BJ (cell line): ENCODE data around the gene TOGARAM2. TPM values are rescaled to one million over a fixed set of nuclear protein-coding genes. Genes with fewer than 3 reads are reported as not detected.

Source experiments
- polyA plus RNA-seq: library from polyadenylated mRNA; depleted of rRNA; stranded (reverse); fragments of >200 nt; gene quantifications from 2 replicates; pipeline ENCODE4 v1.2.3, GENCODE V29; 2011; rRNA removed
- small RNA-seq: library from RNA; depleted of rRNA; stranded (forward); fragments of <200 nt; gene quantifications from one replicate; pipeline ENCODE3, GENCODE V24; 2012; ENCODE audit warnings: low replicate concordance, low read depth; ENCODE audit not compliant: insufficient read length

Gene TOGARAM2
- polyA plus RNA-seq, 1 experiment: 0.09 TPM

Small RNAs within 50 kb of the gene (small RNA-seq; reads per million reads assigned to genes)
- not detected for gene RF00019

Other genes starting within 250 kb of the TOGARAM2 start
- gene PPP1CB, start 229.5 kb upstream of the TOGARAM2 start, polyA plus RNA-seq: 45.2 and 75.4 TPM in 2 replicates
- 0.10 TPM in 1 of 2 replicates, not detected in the other for gene SPDYA, start 170.5 kb upstream of the TOGARAM2 start, polyA plus RNA-seq
- 8.0 and 12.0 TPM in 2 replicates for gene TRMT61B, start 111.0 kb upstream of the TOGARAM2 start, polyA plus RNA-seq
- gene WDR43, start 86.6 kb upstream of the TOGARAM2 start, polyA plus RNA-seq: 32.8 and 59.1 TPM in 2 replicates
- gene PCARE, start 93.2 kb downstream of the TOGARAM2 start, polyA plus RNA-seq: not detected in 2 replicates
- 38.8 and 59.4 TPM in 2 replicates for gene CLIP4, start 134.1 kb downstream of the TOGARAM2 start, polyA plus RNA-seq